ENCODE measurements around the gene RBM33.

Gene RBM33

GRCh38 chr7:155786491-155786890 lies 142.0 kb downstream of the RBM33 start:
- Histone ChIP-seq H3K27me3 (ENCODE audit: control insufficient read depth in 1 of 2, insufficient read depth in 2 of 2, low read length in 2 of 2) (peaks cover 0 to 20% of the 10 kb centered on the region in 2 donors), H3K27ac (ENCODE audit: low read depth, low read length) (no peak overlapping the region), H3K9ac (ENCODE audit: low read length) (no peak overlapping the region), H3K36me3 (ENCODE audit: insufficient read depth, low read length) (peaks cover 8% of the 10 kb centered on the region), H3K9me3 (ENCODE audit: low read length) (no peaks in the 10 kb centered on the region), H3K4me1 (ENCODE audit: insufficient read depth, low read length) (no peaks in the 10 kb centered on the region), H3K4me3 (ENCODE audit: low read depth in 1 of 2, low read length in 2 of 2) (no peak overlapping the region)

GRCh38 chr7:155787171-155787851 lies 142.8 kb downstream of the RBM33 start:
- Histone ChIP-seq H3K4me3 (ENCODE audit: low read depth in 1 of 2, low read length in 2 of 2) (peak overlapping the region in 1 of 2 donors; percentile 13), H3K4me1 (ENCODE audit: insufficient read depth, low read length) (no peaks in the 10 kb centered on the region), H3K27me3 (ENCODE audit: control insufficient read depth in 1 of 2, insufficient read depth in 2 of 2, low read length in 2 of 2) (peaks cover 0 to 20% of the 10 kb centered on the region in 2 donors), H3K27ac (ENCODE audit: low read depth, low read length) (no peak overlapping the region), H3K9me3 (ENCODE audit: low read length) (no peaks in the 10 kb centered on the region), H3K36me3 (ENCODE audit: insufficient read depth, low read length) (peaks cover 6% of the 10 kb centered on the region), H3K9ac (ENCODE audit: low read length) (no peak overlapping the region)

- Histone ChIP-seq H3K4me1 (ENCODE audit: insufficient read depth, low read length) (no peaks in the 10 kb centered on the region), H3K9ac (ENCODE audit: low read length) (no peak overlapping the region), H3K36me3 (ENCODE audit: insufficient read depth, low read length) (no peaks in the 10 kb centered on the region), H3K4me3 (ENCODE audit: low read depth in 1 of 2, low read length in 2 of 2) (no peak overlapping the region), H3K27ac (ENCODE audit: low read depth, low read length) (no peak overlapping the region), H3K27me3 (ENCODE audit: control insufficient read depth in 1 of 2, insufficient read depth in 2 of 2, low read length in 2 of 2) (peaks cover 0 to 20% of the 10 kb centered on the region in 2 donors), H3K9me3 (ENCODE audit: low read length) (no peaks in the 10 kb centered on the region)
These were observed 144.1 kb downstream of the RBM33 start for GRCh38 chr7:155788616-155789000.

GRCh38 chr7:155789001-155789725 lies 144.7 kb downstream of the RBM33 start:
- no peak overlapping the region for H3K4me3 ChIP-seq (ENCODE audit: low read depth in 1 of 2, low read length in 2 of 2)
- H3K9me3 ChIP-seq (ENCODE audit: low read length): no peaks in the 10 kb centered on the region
- no peak overlapping the region for H3K27ac ChIP-seq (ENCODE audit: low read depth, low read length)
- no peak overlapping the region for H3K9ac ChIP-seq (ENCODE audit: low read length)
- H3K4me1 ChIP-seq (ENCODE audit: insufficient read depth, low read length): no peaks in the 10 kb centered on the region
- H3K27me3 ChIP-seq (ENCODE audit: control insufficient read depth in 1 of 2, insufficient read depth in 2 of 2, low read length in 2 of 2): peaks cover 0 to 20% of the 10 kb centered on the region in 2 donors
- no peaks in the 10 kb centered on the region for H3K36me3 ChIP-seq (ENCODE audit: insufficient read depth, low read length)

GRCh38 chr7:155790666-155791065 lies 146.2 kb downstream of the RBM33 start:
- Histone ChIP-seq H3K27ac (ENCODE audit: low read depth, low read length) (no peak overlapping the region), H3K27me3 (ENCODE audit: control insufficient read depth in 1 of 2, insufficient read depth in 2 of 2, low read length in 2 of 2) (peaks cover 3 to 20% of the 10 kb centered on the region in 2 donors), H3K4me1 (ENCODE audit: insufficient read depth, low read length) (no peaks in the 10 kb centered on the region), H3K9ac (ENCODE audit: low read length) (no peak overlapping the region), H3K4me3 (ENCODE audit: low read depth in 1 of 2, low read length in 2 of 2) (no peak overlapping the region), H3K36me3 (ENCODE audit: insufficient read depth, low read length) (no peaks in the 10 kb centered on the region), H3K9me3 (ENCODE audit: low read length) (no peaks in the 10 kb centered on the region)

GRCh38 chr7:155791214-155791737 lies 146.8 kb downstream of the RBM33 start:
- Histone ChIP-seq H3K27ac (ENCODE audit: low read depth, low read length) (no peak overlapping the region), H3K36me3 (ENCODE audit: insufficient read depth, low read length) (no peaks in the 10 kb centered on the region), H3K27me3 (ENCODE audit: control insufficient read depth in 1 of 2, insufficient read depth in 2 of 2, low read length in 2 of 2) (peaks cover 9 to 26% of the 10 kb centered on the region in 2 donors), H3K4me1 (ENCODE audit: insufficient read depth, low read length) (no peaks in the 10 kb centered on the region), H3K9ac (ENCODE audit: low read length) (no peak overlapping the region), H3K4me3 (ENCODE audit: low read depth in 1 of 2, low read length in 2 of 2) (no peak overlapping the region), H3K9me3 (ENCODE audit: low read length) (no peaks in the 10 kb centered on the region)

- no peak overlapping the region for H3K4me3 ChIP-seq (ENCODE audit: low read depth in 1 of 2, low read length in 2 of 2)
- H3K9ac ChIP-seq (ENCODE audit: low read length): no peak overlapping the region
These were observed 147.4 kb downstream of the RBM33 start for GRCh38 chr7:155791836-155792235.

GRCh38 chr7:155792315-155792960 lies 148.0 kb downstream of the RBM33 start:
- Histone ChIP-seq H3K27me3 (ENCODE audit: control insufficient read depth in 1 of 2, insufficient read depth in 2 of 2, low read length in 2 of 2) (peaks cover 11 to 30% of the 10 kb centered on the region in 2 donors), H3K4me3 (ENCODE audit: low read depth in 1 of 2, low read length in 2 of 2) (no peak overlapping the region), H3K4me1 (ENCODE audit: insufficient read depth, low read length) (no peaks in the 10 kb centered on the region), H3K27ac (ENCODE audit: low read depth, low read length) (no peak overlapping the region), H3K9ac (ENCODE audit: low read length) (no peak overlapping the region), H3K36me3 (ENCODE audit: insufficient read depth, low read length) (no peaks in the 10 kb centered on the region), H3K9me3 (ENCODE audit: low read length) (no peaks in the 10 kb centered on the region)

More at GRCh38 chr7:155791836-155792235, 147.4 kb downstream of the RBM33 start:
- Histone ChIP-seq H3K27me3 (ENCODE audit: control insufficient read depth in 1 of 2, insufficient read depth in 2 of 2, low read length in 2 of 2) (peaks cover 11 to 31% of the 10 kb centered on the region in 2 donors), H3K36me3 (ENCODE audit: insufficient read depth, low read length) (no peaks in the 10 kb centered on the region), H3K4me1 (ENCODE audit: insufficient read depth, low read length) (no peaks in the 10 kb centered on the region), H3K27ac (ENCODE audit: low read depth, low read length) (no peak overlapping the region), H3K9me3 (ENCODE audit: low read length) (no peaks in the 10 kb centered on the region)

GRCh38 chr7:155792999-155793560 lies 148.6 kb downstream of the RBM33 start:
- Histone ChIP-seq H3K36me3 (ENCODE audit: insufficient read depth, low read length) (no peaks in the 10 kb centered on the region), H3K4me1 (ENCODE audit: insufficient read depth, low read length) (no peaks in the 10 kb centered on the region), H3K27ac (ENCODE audit: low read depth, low read length) (no peak overlapping the region), H3K27me3 (ENCODE audit: control insufficient read depth in 1 of 2, insufficient read depth in 2 of 2, low read length in 2 of 2) (peaks cover 11 to 31% of the 10 kb centered on the region in 2 donors), H3K9me3 (ENCODE audit: low read length) (no peaks in the 10 kb centered on the region), H3K9ac (ENCODE audit: low read length) (no peak overlapping the region), H3K4me3 (ENCODE audit: low read depth in 1 of 2, low read length in 2 of 2) (no peak overlapping the region)

GRCh38 chr7:155793720-155794119 lies 149.3 kb downstream of the RBM33 start:
- H3K27ac ChIP-seq (ENCODE audit: low read depth, low read length): no peak overlapping the region
- H3K9ac ChIP-seq (ENCODE audit: low read length): no peak overlapping the region
- H3K4me3 ChIP-seq (ENCODE audit: low read depth in 1 of 2, low read length in 2 of 2): no peak overlapping the region

GRCh38 chr7:155794196-155794595 lies 149.7 kb downstream of the RBM33 start:
- Histone ChIP-seq H3K4me3 (ENCODE audit: low read depth in 1 of 2, low read length in 2 of 2) (no peak overlapping the region), H3K9me3 (ENCODE audit: low read length) (no peaks in the 10 kb centered on the region), H3K36me3 (ENCODE audit: insufficient read depth, low read length) (no peaks in the 10 kb centered on the region), H3K4me1 (ENCODE audit: insufficient read depth, low read length) (no peaks in the 10 kb centered on the region), H3K9ac (ENCODE audit: low read length) (no peak overlapping the region), H3K27ac (ENCODE audit: low read depth, low read length) (no peak overlapping the region), H3K27me3 (ENCODE audit: control insufficient read depth in 1 of 2, insufficient read depth in 2 of 2, low read length in 2 of 2) (peaks cover 11 to 24% of the 10 kb centered on the region in 2 donors)

More at GRCh38 chr7:155793720-155794119, 149.3 kb downstream of the RBM33 start:
- no peaks in the 10 kb centered on the region for H3K36me3 ChIP-seq (ENCODE audit: insufficient read depth, low read length)
- peaks cover 11 to 29% of the 10 kb centered on the region in 2 donors for H3K27me3 ChIP-seq (ENCODE audit: control insufficient read depth in 1 of 2, insufficient read depth in 2 of 2, low read length in 2 of 2)
- H3K9me3 ChIP-seq (ENCODE audit: low read length): no peaks in the 10 kb centered on the region
- H3K4me1 ChIP-seq (ENCODE audit: insufficient read depth, low read length): no peaks in the 10 kb centered on the region

Measured in muscle layer of colon (tissue), 2 donors.